HepG2 (cell line): ENCODE results near the gene MGA. TPM values are rescaled to one million over a fixed set of nuclear protein-coding genes. Genes with fewer than 3 reads are reported as not detected.

Source experiments
- ATAC-seq: fragments of 200-7000 bp; cut with Tn5 transposase; 3 replicates; pipeline ENCODE4 v1.9.1; 2020; ENCODE audit warnings: mild to moderate bottlenecking, moderate library complexity
- BruUV-seq: library from RNA; stranded (reverse); fragments of 400-500 nt; replicated peaks from 2 replicates; lab custom pipeline; 2021; lab: Mats Ljungman, UMichigan
- CTCF ChIA-PET: fragments of 300-600 bp; formaldehyde crosslinking; extraction: SDS; loops from one replicate; lab custom pipeline; 2021; ENCODE audit warnings: low total read pairs, inconsistent platforms, low intra/inter-chr PET ratio; lab: Yijun Ruan, JAX
- POLR2A ChIA-PET: fragments of 350-600 bp; sonication (Branson Sonifier 250); formaldehyde crosslinking; loops from one replicate; lab custom pipeline; 2020; ENCODE audit warnings: antibody characterized with exemption, inconsistent platforms; lab: Yijun Ruan, JAX
- DNase-seq: peaks from one replicate; pipeline ENCODE4 v3.0.0-alpha.2; 2015; ENCODE audit warnings: low spot score
- FAIRE-seq: peaks from 3 replicates; lab custom pipeline; 2011; peaks lifted over from hg19 to GRCh38; lab: Jason Lieb, UNC
- H2AFZ ChIP-seq: one replicate; pipeline ENCODE4 v1.6.1; 2011; ENCODE audit warnings: low read length, inconsistent platforms
- H3K27ac ChIP-seq: fragments of 300-600 bp; 3 replicates; pipeline ENCODE4 v1.8.0; 2011; ENCODE audit warnings: mixed run types, mild to moderate bottlenecking, mixed read lengths, low read length, inconsistent platforms; ENCODE audit not compliant: insufficient read depth; ENCODE audit errors: extremely low read length
- H3K27me3 ChIP-seq, 2 experiments: fragments of 200-600 bp in 1 of 2; 2 replicates in 1 of 2; 3 replicates in 1 of 2; pipeline versions ENCODE4 v1.6.0 to v1.8.0; 2011; ENCODE audit warnings: low read length in 2 of 2, mild to moderate bottlenecking in 2 of 2, moderate library complexity in 2 of 2, inconsistent platforms in 1 of 2; ENCODE audit not compliant: insufficient read depth in 2 of 2, control insufficient read depth in 1 of 2
- H3K36me3 ChIP-seq, 2 experiments: fragments of 200-600 bp in 1 of 2; replicated peaks in 1 of 2; 2 replicates in 1 of 2; 3 replicates in 1 of 2; pipeline versions ENCODE4 v1.5.1 to v1.8.0; 2011; ENCODE audit warnings: low read length in 2 of 2, inconsistent platforms in 1 of 2; ENCODE audit not compliant: insufficient read depth in 2 of 2, control insufficient read depth in 1 of 2
- H3K4me1 ChIP-seq: 2 replicates; pipeline ENCODE4 v1.5.1; 2012; ENCODE audit warnings: low read length, inconsistent platforms; ENCODE audit not compliant: insufficient read depth
- H3K4me2 ChIP-seq: 2 replicates; pipeline ENCODE4 v1.6.0; 2011; ENCODE audit warnings: low read depth, low read length, inconsistent platforms
- H3K4me3 ChIP-seq, 3 experiments: fragments of 200-600 bp in 1 of 3; sonication (generic), shearing (Covaris generic) in 1 of 3; replicated peaks in 1 of 3; 2 replicates each; pipeline ENCODE4 v1.5.1; 2011 to 2016; ENCODE audit warnings: low read length in 3 of 3, inconsistent platforms in 2 of 3, low read depth in 2 of 3, mild to moderate bottlenecking in 2 of 3, control low read depth in 1 of 3, mixed read lengths in 1 of 3; ENCODE audit not compliant: insufficient read depth in 1 of 3
- H3K79me2 ChIP-seq: one replicate; pipeline ENCODE4 v1.6.1; 2011; ENCODE audit warnings: low read length, inconsistent platforms; ENCODE audit not compliant: insufficient read depth
- H3K9ac ChIP-seq: 2 replicates; pipeline ENCODE4 v1.6.0; 2011; ENCODE audit warnings: mild to moderate bottlenecking, low read depth, low read length, inconsistent platforms; ENCODE audit not compliant: insufficient read depth
- H3K9me3 ChIP-seq: 2 replicates; pipeline ENCODE4 v1.5.1; 2012; ENCODE audit warnings: mild to moderate bottlenecking, low read length
- H4K20me1 ChIP-seq: 2 replicates; pipeline ENCODE4 v1.6.0; 2011; ENCODE audit warnings: inconsistent platforms, mild to moderate bottlenecking, low read length, moderate library complexity; ENCODE audit not compliant: insufficient read depth
- HHEX ChIP-seq: IDR thresholded peaks from 2 replicates; pipeline ENCODE4 v1.6.1; 2016; ENCODE audit warnings: control low read depth
- HNF4A ChIP-seq: sonication (generic); formaldehyde crosslinking; IDR thresholded peaks from 2 replicates; pipeline ENCODE4 v1.4.0; 2020; ENCODE audit warnings: missing genetic modification reagents
- JDP2 ChIP-seq: sonication (generic); formaldehyde crosslinking; IDR thresholded peaks from 2 replicates; pipeline ENCODE4 v1.8.1; 2022; ENCODE audit warnings: missing genetic modification reagents, borderline replicate concordance
- KAT2B ChIP-seq: fragments of 150-350 bp; IDR thresholded peaks from 2 replicates; pipeline ENCODE4 v1.6.1; 2014; ENCODE audit warnings: low read depth, low read length, borderline replicate concordance
- NONO ChIP-seq, 2 experiments: fragments of 450-650 bp in 1 of 2; sonication (generic) in 1 of 2; formaldehyde crosslinking in 1 of 2; IDR thresholded peaks in 1 of 2; conservative IDR thresholded peaks in 1 of 2; 2 replicates each; pipeline versions ENCODE4 v1.6.1 to v1.8.0; 2017 to 2022; ENCODE audit warnings: mild to moderate bottlenecking in 1 of 2, missing genetic modification reagents in 1 of 2, moderate library complexity in 1 of 2
- PRPF4 ChIP-seq: fragments of 200-400 bp; formaldehyde crosslinking; IDR thresholded peaks from 2 replicates; pipeline ENCODE4 v1.6.1; 2016; ENCODE audit warnings: low read length, low read depth; ENCODE audit not compliant: poor library complexity, severe bottlenecking
- RFX1 ChIP-seq: fragments of 450-650 bp; IDR thresholded peaks from 2 replicates; pipeline ENCODE4 v1.6.1; 2017
- SRF ChIP-seq: IDR thresholded peaks from 2 replicates; pipeline ENCODE4 v1.6.1; 2011; ENCODE audit warnings: mild to moderate bottlenecking, low read depth, low read length, moderate library complexity
- SUZ12 ChIP-seq: fragments of 150-350 bp; IDR thresholded peaks from 2 replicates; pipeline ENCODE4 v1.6.1; 2014; ENCODE audit warnings: low read depth, low read length
- ZNF264 ChIP-seq: sonication (generic); formaldehyde crosslinking; IDR thresholded peaks from 2 replicates; pipeline ENCODE4 v1.4.0; 2020; ENCODE audit warnings: missing genetic modification reagents
- ZNF605 ChIP-seq: sonication (generic); formaldehyde crosslinking; IDR thresholded peaks from 2 replicates; pipeline ENCODE4 v1.8.0; 2022; ENCODE audit warnings: mild to moderate bottlenecking, missing genetic modification reagents
- WGBS: methylation state at CpG from one replicate; pipeline ENCODE4 v1.1.6; 2017; ENCODE audit warnings: low lambda C conversion rate; 5-methylcytosine and 5-hydroxymethylcytosine counted together
- in situ Hi-C: cut with HindIII; loops from 2 replicates; pipeline ENCODE4 v1.10.0; 2017; ENCODE audit warnings: low pct_unique_long_range_greater_than_20kb; ENCODE audit not compliant: extremely low pct_ligation_motif_present
- intact Hi-C: fragments of 100-400 bp; cut with micrococcal nuclease; formaldehyde crosslinking; loops from one replicate; pipeline ENCODE4 v1.10.0; 2022; ENCODE audit not compliant: unreplicated experiment
- polyA plus RNA-seq, 8 experiments: library from polyadenylated mRNA; depleted of rRNA in 3 of 8; stranded (reverse) in 7 of 8; unstranded in 1 of 8; fragments of >200 nt; fragmentation: Illumina TruSeq in 4 of 8; extraction: Trizol in 4 of 8; gene quantifications; 2 replicates each; pipeline versions ENCODE4 v1.2.1 to v1.2.3, GENCODE V29; 2011 to 2016; ENCODE audit warnings: low read depth in 4 of 8, missing spikeins in 1 of 8, mixed read lengths in 1 of 8; ENCODE audit not compliant: insufficient read depth in 1 of 8
- total RNA-seq, 5 experiments: library from RNA; depleted of rRNA; stranded (reverse); fragments of >200 nt; fragmentation: Illumina TruSeq; extraction: Trizol; gene quantifications; 2 replicates each; pipeline ENCODE4 v1.2.3, GENCODE V29; 2016; ENCODE audit warnings: low read depth in 1 of 5
- TF ChIP-seq, protein P1 (sequence below): IDR thresholded peaks from 2 replicates; pipeline ENCODE4 v1.6.1; 2016; ENCODE audit warnings: low read depth, borderline replicate concordance
- TF ChIP-seq, protein P2 (sequence below): sonication (generic); formaldehyde crosslinking; IDR thresholded peaks from 2 replicates; pipeline ENCODE4 v1.8.0; 2022; ENCODE audit warnings: mild to moderate bottlenecking, missing genetic modification reagents; ENCODE audit not compliant: insufficient replicate concordance
- TF ChIP-seq, protein P3 (sequence below): sonication (generic); formaldehyde crosslinking; IDR thresholded peaks from 2 replicates; pipeline ENCODE4 v1.8.0; 2022; ENCODE audit warnings: missing genetic modification reagents, mild to moderate bottlenecking, moderate library complexity, borderline replicate concordance

MGA gene
- total and polyA plus RNA-seq, 2 of the 13 experiments (the other 11 are each of a cell fraction or from before 2014, with no cell fraction given) = 5.3 to 59.0 TPM

DNA sequence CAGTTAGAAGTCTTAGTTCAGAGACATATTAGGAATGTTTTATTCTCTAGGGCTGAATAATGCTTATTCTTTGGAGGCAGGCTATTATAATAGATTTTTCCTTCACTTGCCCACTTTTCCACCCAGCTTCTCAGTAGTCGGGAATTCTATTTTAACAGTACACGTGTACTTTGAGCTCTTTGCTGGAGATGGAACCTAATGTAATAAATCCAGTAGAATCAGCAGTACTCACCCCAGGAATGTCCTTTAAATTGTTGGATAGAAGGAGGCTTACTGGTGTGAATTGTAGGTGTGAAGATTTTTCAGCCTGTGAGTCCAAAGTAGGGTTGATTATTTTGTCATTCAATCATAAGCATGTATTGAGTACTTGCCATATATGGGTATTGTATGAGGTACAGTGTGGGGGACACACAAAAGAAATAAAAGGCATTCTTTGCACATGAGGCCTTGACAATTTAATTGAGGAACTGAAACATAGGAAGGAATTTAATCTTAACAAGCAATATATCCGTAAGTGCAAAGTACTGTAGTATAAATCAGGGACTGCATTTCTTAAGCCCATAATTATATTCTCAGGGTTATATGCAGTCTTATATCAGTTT lies 29.5 kb upstream of the MGA start:
- H3K27me3 ChIP-seq = no peaks in the 10 kb centered on the region
- WGBS = 39% methylated on average over 3 of the region's 3 CpGs
- BruUV-seq = no TSS peak
- H3K9ac ChIP-seq = no peak overlapping the region
- FAIRE-seq (no peak), DNase-seq (peak; percentile 35), ATAC-seq (peak; percentile 66)
- peaks cover 45% of the 10 kb centered on the region for H3K4me1 ChIP-seq
- H3K9me3 ChIP-seq = no peaks in the 10 kb centered on the region
- peak overlapping the region; percentile 29; the same call in 1 of the 2 replicates for H3K4me2 ChIP-seq
- intact Hi-C loops = no loop called here
- ChIA-PET CTCF (no interaction called here), POLR2A (interaction anchor here (1.8 kb wide), 1 partner anchor 9 kb away, joined by 17 read pairs; no protein-coding TSS in a partner anchor)
- no peak overlapping the region for H2AFZ ChIP-seq
- H4K20me1 ChIP-seq = no peaks in the 10 kb centered on the region
- in situ Hi-C loops = no loop called here
- H3K27ac ChIP-seq = no peak overlapping the region
- H3K4me3 ChIP-seq = no peak overlapping the region
- peaks cover 79% of the 10 kb centered on the region for H3K79me2 ChIP-seq
- H3K36me3 ChIP-seq = 0 out of 5 replicates have a peak, but pooled peaks cover 0 to 3% of the 10 kb centered on the region in 2 experiments
- no peak for TF ChIP-seq RFX1
- TF ChIP-seq SRF = peak; percentile 81
- TF ChIP-seq KAT2B = no peak
- TF ChIP-seq, protein P1, sequence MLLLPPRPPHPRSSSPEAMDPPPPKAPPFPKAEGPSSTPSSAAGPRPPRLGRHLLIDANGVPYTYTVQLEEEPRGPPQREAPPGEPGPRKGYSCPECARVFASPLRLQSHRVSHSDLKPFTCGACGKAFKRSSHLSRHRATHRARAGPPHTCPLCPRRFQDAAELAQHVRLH = no peak
- TF ChIP-seq ZNF605 (CRISPR knock-in tag) = no peak
- TF ChIP-seq PRPF4 = no peak
- no peak for TF ChIP-seq ZNF264
- TF ChIP-seq SUZ12 = no peak
- TF ChIP-seq HNF4A (CRISPR knock-in tag) = peak; percentile 50; the same call in 1 of the 2 replicates
- TF ChIP-seq NONO (IDR thresholded peaks at IDR 0.05) = no peak
- TF ChIP-seq NONO (CRISPR knock-in tag; conservative IDR thresholded peaks at IDR 0.05) = no peak
- TF ChIP-seq, protein P2, sequence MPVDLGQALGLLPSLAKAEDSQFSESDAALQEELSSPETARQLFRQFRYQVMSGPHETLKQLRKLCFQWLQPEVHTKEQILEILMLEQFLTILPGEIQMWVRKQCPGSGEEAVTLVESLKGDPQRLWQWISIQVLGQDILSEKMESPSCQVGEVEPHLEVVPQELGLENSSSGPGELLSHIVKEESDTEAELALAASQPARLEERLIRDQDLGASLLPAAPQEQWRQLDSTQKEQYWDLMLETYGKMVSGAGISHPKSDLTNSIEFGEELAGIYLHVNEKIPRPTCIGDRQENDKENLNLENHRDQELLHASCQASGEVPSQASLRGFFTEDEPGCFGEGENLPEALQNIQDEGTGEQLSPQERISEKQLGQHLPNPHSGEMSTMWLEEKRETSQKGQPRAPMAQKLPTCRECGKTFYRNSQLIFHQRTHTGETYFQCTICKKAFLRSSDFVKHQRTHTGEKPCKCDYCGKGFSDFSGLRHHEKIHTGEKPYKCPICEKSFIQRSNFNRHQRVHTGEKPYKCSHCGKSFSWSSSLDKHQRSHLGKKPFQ (CRISPR knock-in tag) = peak; percentile 80
- no peak for TF ChIP-seq HHEX (CRISPR knock-in tag)
- TF ChIP-seq JDP2 = no peak
- TF ChIP-seq, protein P3, sequence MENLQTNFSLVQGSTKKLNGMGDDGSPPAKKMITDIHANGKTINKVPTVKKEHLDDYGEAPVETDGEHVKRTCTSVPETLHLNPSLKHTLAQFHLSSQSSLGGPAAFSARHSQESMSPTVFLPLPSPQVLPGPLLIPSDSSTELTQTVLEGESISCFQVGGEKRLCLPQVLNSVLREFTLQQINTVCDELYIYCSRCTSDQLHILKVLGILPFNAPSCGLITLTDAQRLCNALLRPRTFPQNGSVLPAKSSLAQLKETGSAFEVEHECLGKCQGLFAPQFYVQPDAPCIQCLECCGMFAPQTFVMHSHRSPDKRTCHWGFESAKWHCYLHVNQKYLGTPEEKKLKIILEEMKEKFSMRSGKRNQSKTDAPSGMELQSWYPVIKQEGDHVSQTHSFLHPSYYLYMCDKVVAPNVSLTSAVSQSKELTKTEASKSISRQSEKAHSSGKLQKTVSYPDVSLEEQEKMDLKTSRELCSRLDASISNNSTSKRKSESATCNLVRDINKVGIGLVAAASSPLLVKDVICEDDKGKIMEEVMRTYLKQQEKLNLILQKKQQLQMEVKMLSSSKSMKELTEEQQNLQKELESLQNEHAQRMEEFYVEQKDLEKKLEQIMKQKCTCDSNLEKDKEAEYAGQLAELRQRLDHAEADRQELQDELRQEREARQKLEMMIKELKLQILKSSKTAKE (CRISPR knock-in tag) = no peak
